Left renal pelvis (tissue), 4 donors: Measurements from ENCODE around the gene TTLL9. TPM values are rescaled to one million over a fixed set of nuclear protein-coding genes. Genes with fewer than 3 reads are reported as not detected.

Experiments used
- DNase-seq, 4 donors: peaks; one replicate each; pipeline ENCODE4 v3.0.0-alpha.2; 2013; ENCODE audit warnings: low read depth in 4 of 4, low spot score in 3 of 4
- polyA plus RNA-seq, 4 donors: library from polyadenylated mRNA; unstranded; fragments of 120-200 nt; gene quantifications; one replicate each; pipeline ENCODE4 v1.2.1, GENCODE V29; 2013; ENCODE audit not compliant: insufficient read length in 4 of 4

TTLL9 gene
- polyA plus RNA-seq, 4 donors: 0.48 to 6.2 (median 2.5) TPM

DNA sequence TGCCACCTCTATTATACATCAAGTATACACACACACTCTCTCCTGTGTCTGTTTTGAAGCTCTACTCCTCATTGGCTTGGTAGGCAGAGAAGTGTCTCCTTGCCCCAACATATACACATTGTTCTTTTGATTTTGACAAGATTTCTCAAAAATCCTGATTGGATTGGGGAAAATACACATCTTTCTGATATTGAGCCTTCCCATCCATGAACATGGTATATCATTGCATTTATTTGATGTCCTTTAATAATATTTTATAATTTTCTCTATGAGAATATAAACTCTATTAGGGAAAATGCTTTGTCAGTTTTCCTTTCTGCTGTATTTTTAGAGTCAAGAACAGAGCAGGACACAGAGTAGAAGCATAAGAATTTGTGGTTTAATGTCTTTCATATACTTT is 7.2 kb downstream of the TTLL9 start:
- DNase-seq: no peak

DNA sequence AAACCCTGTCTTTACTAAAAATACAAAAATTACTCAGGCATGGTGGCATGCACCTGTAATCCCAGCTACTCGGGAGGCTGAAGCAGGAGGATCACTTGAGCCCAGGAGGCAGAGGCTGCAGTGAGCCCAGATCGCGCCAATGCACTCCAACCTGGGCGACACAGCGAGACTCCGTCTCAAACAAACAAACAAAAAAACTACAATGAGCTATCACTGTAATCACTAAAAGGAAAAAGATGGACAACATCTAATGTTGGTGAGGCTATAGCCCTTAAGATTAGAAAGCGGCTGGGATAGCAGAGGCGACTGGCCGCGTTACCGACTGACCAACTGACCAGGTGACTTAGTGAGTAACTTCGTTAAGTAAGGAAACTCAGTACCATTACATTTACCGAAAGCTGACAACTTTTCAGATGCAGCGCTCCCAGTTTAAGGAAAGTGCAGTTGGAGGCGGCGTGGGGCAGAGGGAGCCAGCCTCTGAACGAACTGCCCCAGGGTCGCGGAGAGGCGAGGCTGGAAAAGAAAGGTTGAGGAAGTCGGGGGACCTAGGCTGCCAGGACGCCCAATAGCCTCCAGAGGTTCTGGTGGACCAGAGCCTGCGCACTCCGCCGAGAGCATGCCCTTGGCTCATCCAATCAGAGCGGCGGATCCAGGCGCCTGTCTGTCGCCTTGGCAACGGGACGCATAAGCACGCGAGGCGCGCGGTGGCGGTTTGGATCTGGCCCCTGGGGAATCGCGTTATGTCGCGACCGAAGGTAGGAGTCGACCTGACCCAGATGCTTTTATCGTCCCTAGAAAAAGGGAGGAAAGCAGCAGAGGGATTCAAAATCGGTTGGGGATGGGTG is 8.9 kb downstream of the TTLL9 start:
- DNase-seq: peak; percentile 84 to 91 (median 88)

DNA sequence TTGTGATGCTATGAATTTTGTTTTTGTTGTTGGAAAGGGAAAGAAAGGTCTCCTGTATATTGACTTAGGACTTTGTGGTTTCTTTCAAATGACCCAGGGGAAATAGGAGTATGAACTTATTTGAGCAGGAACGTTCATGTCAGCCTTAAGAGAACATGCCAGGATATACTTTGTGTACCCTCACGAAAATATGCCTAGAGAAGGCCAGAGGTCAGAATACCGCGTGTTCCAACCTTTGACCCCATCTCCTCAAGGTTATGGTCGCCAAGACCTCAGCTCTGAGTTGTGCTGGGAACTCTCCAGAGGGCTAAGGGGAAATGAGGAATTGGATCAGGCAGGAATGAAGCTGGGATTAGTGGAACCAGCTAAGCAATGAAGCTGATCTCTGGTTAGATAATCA is 11.5 kb downstream of the TTLL9 start:
- no peak for DNase-seq

DNA sequence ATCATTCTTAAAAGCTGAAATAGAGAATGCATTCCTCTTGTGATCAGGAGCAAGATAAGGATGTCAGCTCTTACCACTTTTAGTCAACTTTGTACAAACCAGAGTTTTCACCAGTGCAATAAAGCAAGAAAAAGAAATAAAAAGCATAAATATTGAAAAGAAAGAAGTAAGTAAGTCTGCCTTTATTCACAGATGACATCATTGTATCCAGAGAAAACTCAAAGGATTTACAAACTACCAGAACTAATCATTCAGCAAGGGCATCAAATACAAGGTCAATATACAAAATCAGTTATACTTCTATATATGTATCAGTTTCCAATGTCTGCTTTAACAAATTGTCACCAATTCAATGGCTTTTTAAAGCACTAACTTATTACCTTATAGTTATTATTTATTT is 13.4 kb downstream of the TTLL9 start:
- DNase-seq: no peak

DNA sequence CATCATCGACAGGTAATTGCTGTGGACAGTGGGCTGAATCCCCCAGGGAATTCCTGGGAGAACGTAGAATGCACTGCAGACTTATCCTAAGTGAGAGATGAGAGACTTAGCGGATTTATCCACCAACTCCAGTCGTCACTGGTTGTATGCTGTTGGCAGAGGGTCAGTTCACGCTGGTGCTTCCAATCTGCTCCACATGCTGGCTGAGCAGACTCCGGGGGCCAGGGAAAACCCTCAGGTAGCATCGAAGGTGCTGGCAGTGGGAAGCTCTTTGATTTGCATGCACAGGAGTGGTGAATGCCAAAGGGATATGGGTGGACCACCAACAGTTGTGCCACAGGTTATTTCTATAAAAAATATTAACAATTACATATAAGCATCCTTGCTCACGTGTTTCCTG is 20.2 kb downstream of the TTLL9 start:
- no peak for DNase-seq

DNA sequence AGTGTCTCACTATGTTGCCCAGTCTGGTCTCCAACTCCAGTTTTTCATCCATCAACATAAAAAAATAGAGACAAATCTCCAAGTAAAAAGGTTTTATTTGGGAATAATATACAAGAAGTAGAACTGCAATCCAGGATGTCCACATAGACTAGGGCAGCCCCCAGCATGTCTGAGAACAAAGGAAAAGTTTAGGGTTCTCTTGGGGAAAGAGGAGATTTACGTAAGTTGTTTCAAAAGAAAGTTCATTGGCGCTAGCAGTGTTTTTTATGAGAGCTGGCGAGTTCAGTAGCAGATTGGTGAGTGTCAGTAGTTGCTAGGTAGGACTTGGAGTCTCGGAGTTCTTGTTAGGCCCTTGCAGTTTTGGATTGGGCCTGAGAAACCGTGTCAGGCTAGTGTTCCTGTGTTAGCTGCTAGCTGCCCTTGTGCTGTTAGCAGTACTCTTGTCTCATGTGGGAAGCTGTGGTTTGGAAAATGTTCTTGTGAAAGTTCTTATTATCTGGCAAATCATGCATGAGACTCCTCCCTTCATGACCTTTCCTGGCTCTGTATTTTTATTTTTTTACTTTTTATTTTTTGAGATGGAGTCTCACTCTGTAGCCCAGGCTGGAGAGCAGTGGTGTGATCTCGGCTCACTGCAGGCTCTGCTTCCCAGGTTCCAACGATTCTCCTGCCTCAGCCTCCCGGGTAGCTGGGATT is 24.7 kb downstream of the TTLL9 start:
- DNase-seq: peak in 2 of 4 donors; percentile 22 to 33

DNA sequence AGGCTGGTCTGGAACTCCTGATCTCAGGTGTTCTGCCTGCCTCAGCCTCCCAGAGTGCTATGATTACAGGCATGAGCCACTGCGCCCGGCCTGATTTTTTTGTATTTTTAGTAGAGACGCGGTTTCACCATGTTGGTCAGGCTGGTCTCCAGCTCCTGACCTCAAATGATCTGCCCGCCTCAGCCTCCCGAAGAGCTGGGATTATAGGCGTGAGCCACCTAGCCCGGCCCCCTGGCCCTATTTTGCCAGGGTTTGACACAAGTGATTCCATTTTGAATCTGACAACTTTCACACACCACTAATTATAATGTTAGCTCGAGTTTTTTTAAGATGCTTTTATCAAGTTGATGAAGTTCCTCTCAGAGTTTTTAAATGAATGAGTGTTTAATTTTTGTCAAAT is 25.6 kb downstream of the TTLL9 start:
- DNase-seq: no peak

DNA sequence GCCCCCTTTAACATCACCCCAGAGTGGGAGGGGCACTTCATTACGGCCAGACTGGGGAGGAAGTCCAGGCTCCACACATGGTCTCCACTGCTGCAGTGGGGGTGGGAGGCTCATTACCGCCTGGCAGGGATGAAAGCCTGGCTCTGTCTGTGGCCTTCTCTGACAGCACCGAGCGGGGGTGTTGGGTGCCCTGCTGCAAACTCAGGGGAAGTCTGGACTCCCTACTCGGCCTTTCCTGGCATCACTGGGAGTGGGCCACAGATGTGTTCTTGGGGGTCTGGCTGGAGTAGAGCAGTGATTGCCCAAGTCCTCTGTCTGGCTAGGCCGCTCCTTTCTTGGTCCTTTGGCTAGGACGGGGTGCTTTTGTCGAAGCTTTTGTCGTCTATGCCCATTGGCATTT is 27.1 kb downstream of the TTLL9 start:
- no peak for DNase-seq

DNA sequence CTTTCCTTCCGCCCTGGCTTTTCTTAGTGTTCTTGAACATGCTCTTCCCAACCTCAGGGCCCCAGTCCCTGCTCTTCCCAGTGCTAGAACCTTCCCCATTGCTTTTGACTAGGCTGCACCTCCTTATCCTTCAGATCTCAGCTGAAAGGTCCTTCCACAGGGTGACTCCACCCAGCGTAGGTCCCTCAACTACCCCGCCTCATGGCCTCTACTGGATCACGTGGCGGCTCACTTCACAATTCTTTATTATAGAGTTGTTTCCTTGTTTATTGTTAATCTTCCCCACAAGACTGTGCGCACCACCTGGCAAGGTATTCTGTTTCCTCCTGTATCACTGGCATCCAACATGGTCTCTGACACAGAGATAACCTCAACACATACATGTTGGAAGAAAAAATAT is 31.2 kb downstream of the TTLL9 start:
- no peak for DNase-seq

DNA sequence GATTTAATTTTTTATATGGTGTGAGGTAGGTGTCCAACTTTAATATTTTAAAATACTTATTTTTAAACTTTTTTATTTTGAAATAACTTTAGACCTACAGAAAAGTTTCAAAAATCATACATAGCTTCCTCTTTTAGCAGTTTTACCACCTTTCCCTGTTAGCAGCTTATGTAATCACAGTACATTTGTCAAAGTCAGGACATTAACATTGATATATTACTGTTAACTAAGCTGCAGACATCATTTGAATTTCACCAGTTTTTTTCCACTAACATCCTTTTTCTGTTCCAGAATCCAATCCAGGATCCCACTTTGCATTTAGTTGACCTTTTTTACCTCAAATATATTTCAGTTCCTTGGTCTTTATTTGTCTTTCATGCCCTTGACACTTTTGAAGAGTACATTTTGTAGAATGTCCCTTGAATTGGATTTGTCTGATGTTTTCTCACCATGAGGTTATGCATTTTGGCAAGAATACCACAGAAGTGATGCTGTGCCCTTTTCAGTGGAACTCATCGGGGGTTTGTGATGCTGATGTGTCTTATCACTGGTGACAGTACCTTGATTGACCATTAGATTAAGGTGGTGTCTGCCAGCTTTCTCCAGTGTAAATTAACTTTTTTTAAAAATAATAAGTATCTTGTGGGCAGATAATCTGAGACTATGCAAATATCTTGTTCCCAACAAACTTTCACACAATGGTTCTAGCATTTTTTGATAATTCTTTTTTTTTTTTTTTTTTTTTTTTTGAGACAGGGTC is 33.4 kb downstream of the TTLL9 start:
- no peak for DNase-seq

DNA sequence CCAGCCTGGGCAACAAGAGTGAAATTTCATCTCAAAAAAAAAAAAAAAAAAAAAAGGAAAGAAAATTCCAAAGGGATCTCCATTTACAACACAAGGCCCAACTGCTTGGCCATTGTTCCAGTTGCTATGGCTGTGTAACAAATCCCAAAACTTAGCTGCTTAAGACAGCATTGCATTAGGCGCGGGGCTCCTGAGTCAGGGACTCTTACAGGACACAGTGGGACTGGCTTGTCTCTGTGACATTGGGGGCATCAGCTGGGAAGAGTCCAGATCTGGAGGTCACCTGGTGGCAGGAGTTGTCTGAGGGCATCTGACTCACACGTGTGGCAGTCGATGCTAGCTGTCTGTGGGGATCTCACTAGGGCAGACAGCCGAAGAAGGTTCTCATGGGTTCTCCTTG is 35.6 kb downstream of the TTLL9 start:
- no peak for DNase-seq

DNA sequence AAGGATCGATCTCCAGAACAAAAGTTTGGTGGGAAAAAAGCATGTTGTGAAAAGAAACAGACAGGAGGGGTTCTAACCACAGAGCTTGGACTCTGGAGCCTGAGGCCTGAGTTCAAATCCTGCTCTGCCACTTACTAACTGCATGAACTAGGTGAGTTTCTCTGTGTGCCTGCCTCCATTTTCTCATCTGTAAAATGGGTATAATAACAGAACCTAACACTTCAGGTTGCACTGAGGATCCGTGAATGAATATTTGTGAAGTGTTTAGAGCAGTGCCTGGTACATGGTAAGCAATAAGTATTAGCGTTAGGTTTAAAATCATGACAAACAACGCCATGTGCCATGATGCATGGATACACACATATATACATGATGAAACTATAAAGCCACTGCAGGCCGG is 36.6 kb downstream of the TTLL9 start:
- no peak for DNase-seq

DNA sequence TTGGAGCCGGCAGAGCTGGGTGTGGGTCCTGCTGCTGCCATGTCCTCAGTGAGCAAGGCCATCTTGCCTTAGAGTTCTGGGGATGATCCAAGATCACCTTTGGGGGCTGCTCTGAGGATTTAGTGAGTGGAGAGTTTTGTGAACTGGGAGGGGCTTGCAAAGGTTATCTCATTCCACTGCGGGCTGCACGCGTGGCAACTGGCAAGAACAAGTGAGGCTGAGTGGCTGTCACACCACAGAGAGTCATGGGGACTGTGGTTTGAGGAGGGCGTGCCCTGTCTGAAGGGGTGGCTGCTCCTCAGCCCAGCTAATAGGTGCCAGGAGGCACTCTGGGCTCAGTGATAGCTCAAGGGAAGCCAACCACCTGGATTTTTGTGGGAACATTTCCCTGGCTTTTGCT is 37.6 kb downstream of the TTLL9 start:
- DNase-seq: no peak

DNA sequence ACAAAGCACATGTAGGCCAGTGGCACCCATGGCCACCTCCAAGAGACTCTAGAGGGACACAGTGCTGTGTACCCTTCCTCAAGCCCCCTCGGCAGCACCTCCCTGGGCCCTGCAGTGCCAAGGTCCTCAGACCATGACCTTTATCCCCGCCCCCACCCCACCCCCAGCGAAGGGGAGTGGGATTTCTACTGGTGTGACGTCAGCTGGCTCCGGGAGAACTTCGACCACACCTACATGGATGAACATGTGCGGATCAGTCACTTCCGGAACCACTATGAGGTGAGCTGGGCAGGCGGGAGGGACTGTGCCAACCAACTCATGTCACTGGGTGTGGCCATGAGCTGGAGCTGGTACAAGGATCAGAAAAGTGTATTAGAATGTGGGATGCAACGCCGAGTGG is 38.0 kb downstream of the TTLL9 start:
- DNase-seq: no peak

DNA sequence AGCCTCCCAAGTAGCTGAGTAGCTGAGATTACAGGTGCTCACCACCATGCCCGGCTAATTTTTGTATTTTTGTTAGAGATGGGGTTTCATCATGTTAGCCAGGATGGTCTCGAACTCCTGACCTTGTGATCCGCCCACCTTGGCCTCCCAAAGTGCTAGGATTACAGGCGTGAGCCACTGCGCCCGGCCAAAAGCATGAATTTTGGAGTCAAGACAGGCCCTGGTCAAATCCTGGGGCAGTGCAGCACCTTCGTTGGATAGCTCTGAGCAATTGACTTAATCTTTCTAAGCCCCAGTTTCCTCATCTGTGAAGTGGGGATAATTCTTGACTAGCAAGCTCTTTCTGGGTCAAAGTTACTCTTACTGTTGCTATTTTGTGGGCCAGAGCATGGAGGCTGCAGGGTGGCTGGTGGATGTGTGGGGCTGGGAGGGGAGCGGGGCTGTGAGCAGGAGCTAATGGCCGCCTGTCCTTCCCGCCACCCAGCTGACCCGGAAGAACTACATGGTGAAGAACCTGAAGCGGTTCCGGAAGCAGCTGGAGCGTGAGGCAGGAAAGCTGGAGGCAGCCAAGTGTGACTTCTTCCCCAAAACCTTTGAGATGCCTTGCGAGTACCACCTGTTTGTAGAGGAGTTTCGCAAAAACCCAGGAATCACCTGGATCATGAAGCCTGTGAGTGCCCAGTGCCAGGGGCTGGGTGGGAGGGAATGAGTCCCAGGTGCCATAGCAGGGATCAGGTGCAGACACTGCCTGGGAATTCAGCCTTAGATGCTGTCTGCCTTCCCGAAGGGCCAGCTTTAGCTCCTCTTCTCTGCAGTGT is 39.0 kb downstream of the TTLL9 start:
- DNase-seq: no peak

DNA sequence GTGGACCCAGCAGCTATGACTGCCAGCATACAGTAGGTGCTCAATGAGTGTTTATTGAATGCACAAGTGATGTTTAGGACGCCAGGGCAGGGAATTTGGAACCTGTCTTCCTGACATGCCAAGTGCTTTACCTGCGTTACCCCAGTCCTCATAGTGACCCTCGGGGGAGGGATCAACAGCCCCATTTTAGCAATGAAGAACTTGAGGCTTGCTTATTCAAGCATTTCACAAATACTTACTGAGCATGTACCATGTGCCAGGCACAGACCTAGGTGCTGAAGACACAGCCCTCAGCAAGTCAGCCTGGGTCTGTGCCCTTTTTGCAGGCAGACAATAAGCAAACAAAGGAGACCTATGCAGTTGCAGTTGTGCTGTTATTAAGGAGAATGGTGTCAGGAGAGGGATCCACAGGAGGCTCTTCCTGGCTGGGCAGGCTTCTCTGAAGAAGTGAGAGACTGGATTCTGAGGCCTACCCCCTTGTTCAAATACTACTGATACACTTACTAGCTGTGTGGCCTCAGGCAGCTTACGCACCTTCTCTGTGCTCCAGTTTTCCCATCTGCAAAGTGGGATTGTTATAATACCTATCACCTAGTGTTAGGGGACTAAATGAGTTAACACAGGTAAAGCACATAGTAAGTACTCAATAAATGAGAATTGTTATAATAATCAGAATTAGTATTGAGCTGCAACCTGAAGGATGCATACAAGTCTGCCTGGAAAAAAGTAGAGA is 39.8 kb downstream of the TTLL9 start:
- no peak for DNase-seq

DNA sequence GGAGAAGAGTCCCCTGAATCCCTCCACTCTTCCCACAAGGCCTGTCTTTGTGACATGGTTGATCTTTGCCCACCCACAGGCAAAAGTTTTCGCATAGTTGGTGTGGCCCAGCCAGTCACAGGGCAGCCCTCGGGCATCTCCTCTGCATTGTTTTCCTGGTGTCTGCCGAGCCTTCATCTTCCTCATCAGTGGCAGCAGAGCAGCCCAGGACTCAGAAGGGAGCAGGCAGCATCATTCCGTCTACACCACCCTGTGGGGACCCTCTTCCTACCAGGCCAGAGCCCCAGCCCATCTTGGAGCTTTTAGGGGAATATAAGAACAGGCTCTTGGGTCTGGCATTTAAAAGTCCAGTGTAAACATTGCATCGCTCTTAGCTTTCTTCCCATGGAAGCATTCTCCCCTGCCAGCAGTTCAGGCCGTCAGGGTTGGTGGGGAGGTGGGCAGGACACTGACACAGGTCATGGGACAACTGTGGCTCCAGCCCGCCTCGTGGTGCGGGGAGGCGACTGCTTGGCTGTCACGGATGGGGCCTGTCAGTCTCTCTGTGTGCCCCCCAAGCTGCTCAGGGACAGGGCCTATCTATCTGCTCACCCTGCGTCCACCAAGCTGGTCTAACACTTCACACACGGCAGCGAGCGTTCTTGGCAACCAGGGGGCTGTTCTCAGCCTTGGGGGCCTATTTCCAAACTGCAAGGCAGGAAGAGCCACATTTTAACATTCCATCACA is 43.2 kb downstream of the TTLL9 start:
- no peak for DNase-seq

DNA sequence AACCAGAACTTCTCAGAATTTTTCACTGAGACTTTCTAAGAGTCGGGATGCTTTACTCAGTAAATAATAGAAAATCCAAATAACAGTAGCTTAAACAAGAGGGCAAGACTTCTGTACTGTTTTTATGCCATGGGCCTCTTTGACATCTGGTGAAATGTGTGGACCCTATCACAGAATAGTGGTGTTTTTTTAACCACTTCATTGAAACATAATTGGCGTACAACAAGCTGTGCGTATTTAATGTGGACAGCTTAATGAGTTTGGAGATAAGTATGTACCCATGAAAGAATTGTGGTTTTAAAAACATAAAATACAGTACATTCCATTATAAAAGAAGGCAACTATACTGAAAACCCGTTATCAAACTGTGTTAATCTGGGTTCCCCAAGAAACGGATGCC is 43.7 kb downstream of the TTLL9 start:
- DNase-seq: peak in 1 of 4 donors; percentile 5
